ENCODE results near the gene PCDH12.
A peak's percentile ranks its signal among the peaks of the same experiment; 100 is the strongest.
"Not testable (repeated sequence)": the region's sequence is repeated elsewhere in the genome, so short reads cannot be mapped to it uniquely, and the experiment has no call there.

PCDH12 gene

DNA sequence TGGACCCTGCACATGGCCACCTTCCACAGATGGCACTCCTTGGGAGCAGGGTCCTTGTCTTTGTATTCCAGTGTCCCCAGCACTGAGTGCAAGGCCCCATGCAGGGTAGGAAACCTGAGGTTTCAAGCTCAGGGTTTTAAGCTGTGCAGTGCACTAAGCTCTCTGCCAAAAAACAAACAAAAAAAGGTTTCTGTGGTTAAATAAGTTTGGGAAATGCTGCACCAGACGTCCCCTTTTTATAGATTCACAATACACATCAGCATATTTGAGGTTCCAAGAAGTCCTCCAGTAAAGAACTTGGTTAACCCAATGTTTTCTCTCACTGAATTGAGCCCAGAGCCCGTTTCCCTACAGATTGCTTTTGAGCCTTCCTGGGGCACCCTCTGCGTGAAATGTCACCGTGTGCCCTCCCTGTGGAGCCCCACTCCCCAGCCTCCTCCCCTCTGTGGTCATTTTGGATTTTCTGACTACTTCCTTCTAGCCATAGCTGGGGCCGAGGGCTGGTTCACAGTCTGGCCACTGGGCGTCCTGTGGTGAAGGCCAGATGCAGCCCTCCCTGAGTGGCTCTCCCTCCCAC is 17.2 kb downstream of the PCDH12 start:
- DNase-seq (ENCODE audit: low spot score) = no peak

DNA sequence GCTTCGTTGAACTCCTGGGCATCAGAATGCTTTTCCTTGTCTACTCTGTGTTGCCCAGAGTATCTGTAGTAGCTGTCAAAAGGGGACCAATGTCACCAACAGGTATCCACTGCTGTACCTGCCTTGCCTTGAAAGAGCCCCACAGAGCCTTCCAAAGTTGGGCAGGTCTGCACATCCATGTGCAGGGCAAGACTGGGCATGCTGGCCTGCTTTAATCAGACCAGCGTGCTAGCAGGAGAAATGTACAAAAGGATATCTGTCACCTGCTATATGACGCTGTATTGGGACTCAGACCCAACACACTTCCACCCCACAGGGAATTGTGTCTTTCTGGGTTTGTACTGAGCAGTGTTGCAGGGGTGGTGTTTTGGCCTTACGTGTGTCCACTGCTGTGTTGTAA is 22.5 kb downstream of the PCDH12 start:
- DNase-seq (ENCODE audit: low spot score) = no peak

DNA sequence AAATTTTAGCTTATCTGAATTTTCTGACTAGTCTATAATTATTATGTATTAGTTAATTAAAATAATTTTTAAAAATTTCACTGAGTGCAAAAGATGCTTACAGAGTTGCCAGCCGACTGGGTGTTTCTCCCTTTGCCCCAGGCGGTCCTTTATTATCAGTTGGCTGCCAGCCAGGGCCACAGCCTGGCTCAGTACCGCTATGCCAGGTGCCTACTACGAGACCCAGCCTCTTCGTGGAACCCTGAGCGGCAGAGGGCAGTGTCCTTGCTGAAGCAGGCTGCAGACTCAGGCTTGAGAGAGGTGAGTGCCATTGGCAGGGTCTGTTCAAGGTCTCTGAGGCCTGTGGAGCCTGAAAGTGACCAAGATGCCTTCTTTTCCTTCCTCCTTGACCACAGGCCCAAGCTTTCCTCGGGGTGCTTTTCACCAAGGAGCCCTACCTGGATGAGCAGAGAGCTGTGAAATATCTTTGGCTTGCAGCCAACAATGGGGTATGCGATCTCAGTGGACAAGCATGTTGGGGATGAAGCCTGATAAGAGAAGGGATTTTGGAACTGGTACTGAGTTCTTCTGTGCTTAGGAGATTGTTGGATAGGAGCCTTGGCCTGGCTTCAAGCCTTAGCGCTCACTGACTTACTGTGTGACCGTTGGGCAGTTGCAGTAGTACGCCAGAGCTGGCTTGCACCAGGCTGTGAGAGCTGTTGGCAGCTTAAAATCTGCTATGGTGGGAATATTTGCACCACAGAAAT is 23.7 kb downstream of the PCDH12 start:
- peak; percentile 78 for DNase-seq (ENCODE audit: low spot score)

DNA sequence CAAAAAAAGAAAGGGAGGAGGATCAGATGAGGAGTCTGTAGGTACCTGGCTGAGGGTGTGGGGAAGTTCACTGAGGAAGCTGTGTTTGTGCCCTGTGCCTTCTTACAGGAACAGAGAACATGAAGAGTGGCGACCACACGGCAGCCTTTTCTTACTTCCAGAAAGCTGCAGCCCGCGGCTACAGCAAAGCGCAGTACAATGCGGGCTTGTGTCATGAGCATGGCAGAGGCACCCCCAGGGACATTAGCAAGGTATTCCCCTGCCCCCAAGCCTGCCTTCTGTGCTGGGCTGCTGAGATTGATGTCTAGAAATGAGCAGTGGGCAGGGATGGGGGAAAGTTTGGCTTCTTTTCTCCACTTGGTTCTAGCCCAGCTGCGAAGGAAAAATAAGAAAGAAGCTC is 24.9 kb downstream of the PCDH12 start:
- DNase-seq (ENCODE audit: low spot score) = no peak

DNA sequence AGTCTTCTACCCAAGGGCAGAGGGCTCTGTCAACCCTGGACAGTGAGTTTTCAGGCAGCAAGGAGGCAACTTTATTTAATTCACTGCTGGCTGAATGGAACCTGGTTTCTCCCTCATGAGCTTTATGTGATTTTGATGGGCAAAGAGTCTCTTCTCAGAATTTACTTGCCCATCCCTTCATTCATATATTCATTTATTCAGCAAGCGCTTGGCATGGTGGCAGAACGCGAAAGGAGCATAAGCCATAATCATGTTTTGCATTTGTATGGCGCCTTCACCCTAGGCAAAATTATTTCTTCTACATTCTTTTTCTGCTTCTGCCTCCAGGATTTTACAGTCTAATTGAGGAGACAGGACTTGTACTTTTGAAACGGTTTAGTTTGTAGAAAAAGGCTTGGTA is 26.3 kb downstream of the PCDH12 start:
- DNase-seq (ENCODE audit: low spot score) = no peak

DNA sequence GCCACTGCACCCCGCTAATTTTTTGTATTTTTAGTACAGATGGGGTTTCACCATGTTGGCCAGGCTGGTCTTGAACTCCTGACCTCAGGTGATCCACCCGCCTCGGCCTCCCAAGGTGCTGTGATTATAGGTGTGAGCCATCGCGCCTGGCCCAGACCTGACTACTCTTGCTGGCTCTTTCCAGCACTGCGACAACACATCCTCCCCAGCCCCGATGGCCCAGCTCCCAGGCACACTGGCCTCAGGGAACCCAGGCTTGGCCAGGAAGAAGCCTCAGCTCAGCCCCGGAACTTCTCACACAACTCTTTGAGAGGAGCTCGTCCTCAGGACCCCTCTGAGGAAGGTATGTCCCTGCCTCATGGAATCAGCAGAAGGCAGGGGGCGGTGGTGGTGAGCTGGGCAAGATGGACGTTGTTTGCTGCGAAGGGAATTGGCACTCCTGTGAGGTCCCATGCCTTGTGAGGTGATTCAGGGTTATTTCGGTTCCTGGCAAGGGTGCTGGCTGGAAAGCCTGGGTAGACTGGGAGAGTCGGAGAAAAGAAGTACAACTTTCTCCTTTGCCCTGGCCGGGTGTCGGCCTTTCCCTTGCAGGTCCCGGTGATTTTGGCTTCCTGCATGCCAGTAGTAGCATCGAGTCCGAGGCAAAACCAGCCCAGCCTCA is 28.5 kb downstream of the PCDH12 start:
- DNase-seq (ENCODE audit: low spot score) = no peak

DNA sequence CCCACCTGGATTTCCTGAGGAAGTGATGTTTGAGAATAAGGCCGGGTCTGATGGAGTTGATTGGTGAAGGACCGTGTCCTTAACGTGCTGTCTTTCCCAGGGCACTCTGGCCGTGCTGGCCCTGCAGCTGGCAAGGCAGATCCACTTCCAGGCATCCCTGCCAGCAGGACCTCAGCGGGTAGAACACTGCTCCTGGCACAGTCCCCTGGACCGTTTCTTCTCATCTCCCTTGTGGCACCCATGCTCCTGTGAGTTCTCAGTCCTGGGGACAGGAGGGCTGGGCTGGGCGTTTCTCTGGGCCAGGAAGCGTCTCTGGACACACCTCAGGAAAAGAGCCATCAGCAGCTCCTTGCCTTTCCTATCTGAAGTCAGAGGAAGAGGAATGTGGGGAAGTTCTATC is 30.0 kb downstream of the PCDH12 start:
- DNase-seq (ENCODE audit: low spot score) = no peak

DNA sequence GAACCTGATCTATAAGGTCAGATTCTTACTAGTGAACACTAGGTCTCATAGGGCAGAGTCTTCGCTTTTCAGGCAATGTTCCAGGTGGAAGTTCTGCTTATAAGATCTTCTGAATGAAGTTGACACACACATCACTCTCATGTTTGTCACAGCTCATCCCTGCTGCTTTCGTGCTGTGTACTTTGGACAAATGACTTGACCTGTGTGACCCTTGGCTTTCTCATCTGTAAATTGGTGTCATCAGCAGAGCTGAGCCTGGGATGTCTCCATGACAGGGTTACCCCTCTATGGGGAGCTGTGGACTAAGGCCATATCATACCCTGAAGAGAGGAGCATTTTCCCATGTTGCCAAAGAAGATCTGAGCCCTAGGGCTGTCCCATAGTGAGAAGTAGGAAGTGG is 31.6 kb downstream of the PCDH12 start:
- DNase-seq (ENCODE audit: low spot score) = no peak

DNA sequence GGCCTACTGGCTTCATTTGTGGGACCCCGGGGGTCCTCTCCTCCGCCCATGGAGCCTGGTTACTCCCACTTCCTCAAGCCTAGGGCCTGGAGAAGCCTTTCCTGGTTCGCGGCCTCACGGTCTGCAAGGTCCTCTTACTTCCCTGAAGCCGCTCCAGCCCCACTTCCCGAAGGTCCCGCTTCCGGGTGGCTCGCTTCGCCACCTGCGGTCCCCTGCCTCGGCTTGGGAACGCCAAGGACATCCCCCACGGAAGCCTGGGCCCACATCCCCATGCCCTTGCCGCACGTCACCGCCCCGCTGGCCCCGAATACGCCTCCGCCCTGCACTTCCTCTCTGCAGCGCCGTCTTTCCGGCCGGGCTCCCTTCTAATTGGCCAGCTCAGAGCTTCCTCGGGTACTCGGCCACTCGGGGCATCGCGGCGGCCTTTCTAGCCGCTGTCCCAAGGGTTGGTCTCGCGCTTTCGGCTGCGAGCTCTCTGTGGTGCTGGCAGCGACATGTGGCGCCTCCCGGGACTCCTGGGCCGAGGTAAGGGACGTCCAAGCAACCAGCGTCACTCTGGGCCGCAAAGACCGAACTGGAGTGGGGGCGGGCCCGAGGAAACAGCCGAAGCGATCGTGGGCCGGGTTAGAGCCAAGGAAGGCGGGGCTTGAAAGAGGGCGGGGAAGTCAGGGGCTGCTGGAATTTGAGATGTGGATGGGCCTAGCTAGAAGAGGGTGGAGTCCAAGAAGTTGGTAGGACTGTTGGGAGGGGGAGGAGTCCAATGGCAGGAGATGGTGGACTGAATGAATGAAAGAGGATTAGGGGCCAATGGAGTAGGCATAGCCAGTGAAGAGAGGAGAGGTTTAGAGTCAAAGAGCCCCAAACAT is 34.3 kb downstream of the PCDH12 start, which contains the start of gene DELE1:
TSS of gene DELE1 (plus strand) at position 424 of the 866 bp plus-strand sequence. CDS start at position 495, 71 bp downstream.
- DNase-seq (ENCODE audit: low spot score) = peak; percentile 95

DNA sequence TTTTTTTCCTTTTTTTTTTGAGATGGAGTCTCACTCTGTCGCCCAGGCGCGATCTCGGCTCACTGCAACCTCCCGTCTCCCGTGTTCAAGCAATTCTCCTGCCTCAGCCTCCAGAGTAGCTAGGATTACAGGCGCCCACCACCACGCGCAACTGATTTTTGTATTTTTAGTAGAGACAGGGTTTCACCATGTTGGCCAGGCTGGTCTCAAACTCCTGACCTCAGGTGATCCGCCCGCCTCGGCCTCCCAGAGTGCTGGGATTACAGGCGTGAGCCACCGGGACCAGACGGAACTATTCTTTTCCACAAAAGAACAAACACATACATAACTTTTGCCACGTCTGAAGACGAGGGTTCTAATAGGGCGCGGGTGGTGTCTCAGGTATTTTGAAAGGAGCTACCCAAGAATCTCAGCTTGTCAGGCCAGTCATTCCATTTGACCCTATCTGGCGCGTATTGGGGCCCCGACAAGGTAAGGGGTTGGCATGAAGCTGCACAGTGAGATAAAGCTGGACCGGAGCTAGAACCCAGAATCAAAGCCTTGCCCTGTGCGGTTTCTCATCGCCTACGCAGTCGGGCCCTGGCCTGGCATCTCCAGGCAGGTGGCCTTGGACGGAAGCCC is 35.1 kb downstream of the PCDH12 start:
- not testable (repeated sequence) for DNase-seq (ENCODE audit: low spot score)

DNA sequence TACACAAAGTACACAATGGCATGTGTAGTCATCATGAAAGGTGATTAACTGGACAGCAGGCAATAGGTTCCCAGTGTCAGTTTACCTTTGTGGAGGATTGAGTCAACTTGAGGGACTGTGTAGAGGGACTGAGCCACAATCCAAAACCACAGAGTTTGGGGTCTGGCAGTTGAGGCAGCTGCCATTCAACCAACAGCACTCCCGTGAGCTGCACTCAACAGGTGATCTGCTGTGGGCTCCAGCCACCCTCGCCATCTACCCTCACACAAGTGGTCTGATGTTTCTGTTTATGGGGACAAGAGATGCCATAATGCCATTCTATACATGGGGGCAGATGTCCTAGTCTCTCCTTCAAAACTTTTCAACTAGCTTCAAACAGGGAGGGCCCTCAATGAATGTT is 37.2 kb downstream of the PCDH12 start:
- no peak for DNase-seq (ENCODE audit: low spot score)

DNA sequence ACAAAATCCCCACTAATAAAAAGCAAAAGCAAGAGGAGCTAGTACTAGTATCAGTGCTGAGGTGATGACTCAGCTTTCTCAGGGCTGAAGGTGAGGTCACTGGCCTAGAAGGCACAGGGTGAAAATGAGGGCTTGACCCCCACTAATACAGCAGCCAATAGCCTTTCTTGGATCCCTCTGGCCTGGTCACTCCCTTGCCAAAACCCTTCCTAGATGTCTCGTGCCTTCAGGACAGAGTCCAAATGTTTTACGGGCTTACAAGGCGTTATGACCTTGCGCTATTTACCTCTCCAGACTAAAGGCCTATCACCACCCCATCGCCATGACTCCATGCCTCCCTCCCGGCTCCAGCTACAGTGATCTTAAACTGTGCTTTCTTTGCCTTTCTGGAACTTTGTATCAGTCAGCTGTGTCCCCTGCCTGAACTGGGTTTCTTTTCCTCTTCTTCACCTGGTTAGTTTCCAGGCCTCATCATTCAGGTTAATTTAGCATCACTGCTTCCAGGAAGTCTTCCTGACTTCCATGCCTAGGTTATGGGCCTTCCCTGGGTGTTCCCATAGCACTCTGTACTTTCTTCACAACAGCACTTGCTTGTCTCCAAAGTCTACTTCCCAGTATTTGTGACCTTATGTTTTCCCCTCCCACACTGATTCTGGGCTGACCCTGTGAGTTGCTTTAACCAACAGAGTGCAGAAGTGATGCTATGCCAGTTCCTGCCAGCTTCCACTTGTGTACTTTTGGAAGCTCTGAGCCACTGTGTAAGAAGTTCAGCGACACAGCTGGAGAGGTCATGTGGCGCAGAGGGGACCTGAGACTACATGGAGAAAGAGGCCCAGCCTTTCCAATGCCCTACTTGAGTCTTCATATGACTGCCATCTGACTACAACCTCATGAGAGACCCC is 38.5 kb downstream of the PCDH12 start:
- DNase-seq (ENCODE audit: low spot score) = no peak

DNA sequence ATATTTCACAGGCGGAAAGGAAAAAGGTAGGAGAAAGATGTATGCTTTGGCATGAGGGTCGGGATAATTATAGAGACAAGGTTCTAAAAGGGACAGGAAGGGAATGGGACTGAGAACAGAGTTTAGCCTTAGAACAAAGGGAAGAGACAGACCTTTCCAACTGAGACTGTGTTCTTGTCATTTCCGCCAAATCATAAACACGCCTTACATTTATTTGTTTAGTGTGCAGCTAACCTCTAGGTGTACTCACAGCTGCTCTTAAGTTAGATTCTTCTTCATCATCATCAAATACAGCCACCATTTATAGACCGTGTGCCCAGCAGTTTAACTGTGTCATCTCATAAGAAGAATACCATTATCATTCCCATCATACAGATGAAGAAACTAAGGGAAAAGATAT is 40.2 kb downstream of the PCDH12 start:
- DNase-seq (ENCODE audit: low spot score) = no peak

DNA sequence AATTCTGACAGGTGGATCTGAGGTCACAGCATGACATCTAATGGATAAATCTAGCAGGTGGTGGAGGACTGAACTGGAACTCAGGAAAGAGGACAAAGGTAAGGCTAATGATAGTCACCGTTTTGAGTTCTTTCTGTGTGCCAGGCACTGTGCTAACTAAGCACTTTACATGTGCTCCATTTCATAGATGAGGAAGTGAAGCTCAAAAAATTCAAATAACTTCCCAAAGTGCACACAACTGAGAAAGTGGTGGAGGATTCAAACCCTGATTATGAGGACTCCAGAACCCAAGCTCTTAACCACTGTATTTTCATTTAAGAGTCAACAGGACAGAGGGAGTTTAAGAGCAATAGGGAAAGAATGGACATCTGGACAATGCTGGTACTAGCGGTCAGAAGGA is 41.5 kb downstream of the PCDH12 start:
- DNase-seq (ENCODE audit: low spot score) = no peak

DNA sequence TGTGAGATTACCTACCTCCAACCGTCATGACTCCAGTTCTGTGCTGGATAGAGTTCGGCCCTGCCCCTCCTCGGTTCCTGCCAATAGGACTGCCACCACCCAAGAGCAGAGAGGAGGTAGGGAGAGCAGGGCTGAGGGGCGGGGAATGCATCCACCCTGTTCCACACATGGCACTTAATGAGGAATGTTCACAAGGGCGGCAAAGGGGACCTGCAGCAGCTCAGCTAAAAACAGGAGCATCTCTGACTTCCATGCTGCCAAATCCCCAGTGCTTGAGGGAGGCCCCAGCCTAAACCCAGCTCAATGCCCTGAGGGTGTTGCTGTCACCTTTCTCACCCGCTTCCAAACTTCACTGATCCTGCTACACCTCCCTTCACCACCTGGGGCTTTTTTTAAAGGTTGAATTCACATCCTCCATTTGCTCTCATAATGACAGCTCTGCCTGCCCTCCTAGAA is 42.1 kb downstream of the PCDH12 start:
- no peak for DNase-seq (ENCODE audit: low spot score)

DNA sequence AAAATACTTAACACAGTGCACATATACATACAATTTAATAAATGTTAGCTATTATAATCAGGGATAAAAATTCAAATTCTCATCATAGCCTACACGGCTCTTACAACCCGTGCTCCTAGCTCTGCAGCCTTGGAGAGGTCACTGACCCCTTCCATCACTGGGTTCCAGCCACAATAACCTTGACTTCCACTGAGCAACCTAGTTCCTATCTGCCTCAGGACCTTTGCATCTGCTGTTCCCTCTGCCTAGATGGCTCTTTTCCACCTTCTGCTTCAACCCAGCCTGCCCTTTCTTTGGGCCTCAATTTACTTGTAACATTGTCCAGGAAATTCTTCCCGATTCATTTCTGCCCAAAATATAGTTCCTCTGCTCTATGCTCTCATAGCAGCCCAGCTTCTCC is 43.2 kb downstream of the PCDH12 start:
- no peak for DNase-seq (ENCODE audit: low spot score)

DNA sequence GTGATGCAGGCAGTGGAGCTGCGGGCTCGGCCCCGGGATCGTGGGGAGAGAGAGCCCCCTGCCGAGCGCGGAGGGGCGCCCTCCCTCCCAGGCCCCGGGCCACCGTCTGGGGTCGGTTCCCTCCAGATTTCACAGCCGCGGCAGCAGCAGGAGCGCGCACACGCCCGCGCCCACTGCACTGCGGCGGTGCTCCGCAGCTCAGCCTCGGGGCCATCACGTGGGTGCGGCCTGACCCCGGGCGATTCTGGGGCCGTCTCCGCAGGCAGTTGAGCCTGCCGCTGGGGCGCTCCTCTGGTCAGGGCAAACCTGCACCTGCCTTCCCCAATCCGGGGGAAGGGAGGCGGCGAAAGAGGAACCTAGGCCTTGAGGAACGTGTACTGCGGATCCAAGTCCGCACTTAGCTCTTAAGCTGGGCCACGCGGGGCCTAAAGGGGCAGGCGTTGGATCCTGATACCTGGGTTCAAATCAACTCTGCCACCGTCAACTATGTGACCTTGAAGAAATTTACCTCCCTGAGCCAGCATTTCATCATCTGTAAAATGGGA is 43.7 kb downstream of the PCDH12 start:
- peak; percentile 20 for DNase-seq (ENCODE audit: low spot score)

DNA sequence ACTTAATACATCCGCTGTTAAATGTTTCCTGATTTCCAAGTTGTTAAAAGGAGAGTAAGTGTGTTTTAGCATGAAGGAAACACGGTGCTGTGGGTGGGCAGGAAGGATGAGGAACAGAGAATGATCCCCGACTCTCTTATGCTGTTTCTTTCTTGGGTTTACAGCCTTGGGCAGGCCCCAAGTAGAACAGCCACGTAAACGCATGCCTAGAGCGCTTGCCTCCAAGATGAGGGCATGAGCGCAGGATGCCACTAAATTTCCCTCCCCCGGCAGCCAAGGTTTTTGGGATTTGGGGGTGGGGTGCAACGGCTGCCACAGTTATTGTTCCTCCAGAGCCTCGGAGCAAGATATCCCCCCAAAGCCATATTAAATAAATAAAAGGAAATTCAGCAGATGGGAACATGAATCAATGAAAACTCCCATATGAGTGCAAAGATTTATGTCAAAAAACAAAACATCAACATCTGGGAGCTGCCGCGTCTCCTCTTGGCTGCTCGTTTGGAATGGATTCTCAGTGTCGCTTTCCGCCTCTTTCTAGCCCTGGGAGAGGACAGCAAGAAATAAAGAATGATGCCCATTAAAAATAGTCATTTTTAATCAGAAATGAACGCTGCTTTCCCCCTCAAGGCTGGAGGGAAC is 44.3 kb downstream of the PCDH12 start:
- peak; percentile 31 for DNase-seq (ENCODE audit: low spot score)

DNA sequence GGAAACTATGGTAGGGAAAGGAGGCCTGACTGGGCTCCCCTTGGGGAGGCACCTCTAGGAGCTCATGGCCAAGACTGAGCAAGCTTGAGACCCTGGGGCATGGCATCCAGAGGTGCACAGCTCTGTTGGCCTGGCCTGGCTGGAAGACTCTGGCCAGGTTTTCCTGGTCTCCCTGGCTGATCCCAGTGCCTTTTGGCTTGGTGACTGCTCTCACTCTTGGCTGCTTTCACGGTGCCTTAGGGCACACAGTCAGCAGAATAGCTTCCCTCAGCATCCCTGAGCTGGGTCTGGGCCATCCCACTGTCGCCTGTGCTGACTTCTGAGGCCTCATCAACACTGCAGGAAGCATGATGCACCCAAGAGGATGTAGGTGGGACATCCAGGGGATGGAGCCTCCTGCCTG is 47.7 kb downstream of the PCDH12 start:
- DNase-seq (ENCODE audit: low spot score) = no peak

DNA sequence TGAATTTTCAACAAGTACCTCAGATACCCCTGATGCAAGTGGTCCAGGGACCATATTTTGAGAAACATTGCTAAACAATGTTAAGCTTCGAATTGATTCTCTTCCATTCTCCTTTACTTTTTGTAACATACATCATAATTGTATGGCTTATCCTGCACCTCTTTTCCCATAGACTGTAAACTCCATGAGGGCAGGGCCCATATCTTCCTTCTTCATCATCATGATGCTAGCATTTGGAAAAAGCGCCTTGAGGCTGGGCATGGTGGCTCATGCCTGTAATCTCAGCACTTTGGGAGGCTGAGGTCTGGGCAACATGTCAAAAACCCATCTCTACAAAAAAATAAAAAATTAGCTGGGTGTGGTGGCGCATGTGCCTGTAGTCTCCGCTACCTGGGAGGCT is 48.8 kb downstream of the PCDH12 start:
- no peak for DNase-seq (ENCODE audit: low spot score)
